Hematopoietic multipotent progenitor cell treated with erythropoietin and hydrocortisone succinate and interleukin-3 and kit ligand, for 15 days (in vitro differentiated cells): ENCODE results near the gene PLA2G6.
A peak's percentile ranks its signal among the peaks of the same experiment; 100 is the strongest.
"Not testable (repeated sequence)": the region's sequence is repeated elsewhere in the genome, so short reads cannot be mapped to it uniquely, and the experiment has no call there.

Experiments
- DNase-seq: peaks from one replicate; pipeline ENCODE4 v3.0.0-alpha.2; 2015; ENCODE audit warnings: low spot score

Gene PLA2G6

DNA sequence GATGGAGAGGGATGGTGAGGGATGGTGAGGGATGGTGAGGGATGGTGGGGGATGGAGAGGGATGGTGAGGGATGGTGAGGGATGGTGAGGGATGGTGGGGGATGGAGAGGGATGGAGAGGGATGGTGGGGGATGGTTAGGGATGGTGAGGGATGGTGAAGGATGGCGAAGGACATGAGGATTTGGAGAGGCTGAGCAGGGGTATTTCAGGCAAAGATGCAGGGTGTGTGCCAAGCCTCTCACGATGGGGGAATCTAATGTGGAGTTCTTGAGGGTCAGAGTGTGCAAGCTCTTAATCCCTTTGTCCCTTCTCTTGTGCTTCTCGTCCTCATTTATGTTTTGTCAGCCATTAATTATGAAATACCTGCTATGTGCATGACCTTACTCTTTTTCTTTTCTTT is 7.5 kb upstream of the PLA2G6 start:
- no peak for DNase-seq

GRCh38 chr22:38187413-38188212 is 6.0 kb upstream of the PLA2G6 start:
- DNase-seq, result no peak

GRCh38 chr22:38186429-38186828 is 4.8 kb upstream of the PLA2G6 start:
- DNase-seq, result no peak

- DNase-seq, result no peak
These were observed 3.2 kb upstream of the PLA2G6 start for GRCh38 chr22:38184788-38185187.

DNA sequence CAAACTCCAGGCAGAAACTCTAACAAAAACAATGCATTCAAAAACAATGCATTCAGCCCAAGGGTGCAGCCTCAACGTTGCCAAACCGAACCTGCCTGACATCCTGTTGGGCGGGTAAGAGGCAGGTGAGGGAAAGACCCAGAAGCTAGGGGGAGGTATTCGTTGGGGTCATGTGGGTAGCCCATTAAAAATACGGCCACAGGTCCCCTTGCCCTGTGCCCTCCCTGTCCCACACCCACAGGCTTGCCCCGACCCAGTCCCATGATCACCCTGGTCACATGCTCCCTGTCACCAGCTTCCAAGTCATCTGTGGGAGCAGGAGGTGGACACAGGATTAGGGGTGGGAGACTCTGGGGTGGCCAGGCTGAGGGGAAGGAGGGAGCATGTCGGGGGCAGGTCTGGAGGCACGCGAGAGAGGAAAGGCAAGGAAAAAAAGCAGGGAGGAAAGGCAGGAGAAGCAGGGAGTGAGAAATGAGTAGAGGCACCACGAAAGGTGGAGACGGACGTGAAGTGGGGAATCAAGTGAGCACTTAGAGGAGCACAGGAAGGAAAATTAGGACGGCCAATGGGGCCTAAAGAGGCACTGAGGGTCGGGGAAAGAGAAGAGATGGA is 683 bp downstream of the PLA2G6 start:
- peak; percentile 52 for DNase-seq

- not testable (repeated sequence) for DNase-seq
These were observed 3.1 kb downstream of the PLA2G6 start for GRCh38 chr22:38178605-38178937.

- no peak for DNase-seq
These were observed 3.6 kb downstream of the PLA2G6 start for GRCh38 chr22:38177926-38178604.

DNA sequence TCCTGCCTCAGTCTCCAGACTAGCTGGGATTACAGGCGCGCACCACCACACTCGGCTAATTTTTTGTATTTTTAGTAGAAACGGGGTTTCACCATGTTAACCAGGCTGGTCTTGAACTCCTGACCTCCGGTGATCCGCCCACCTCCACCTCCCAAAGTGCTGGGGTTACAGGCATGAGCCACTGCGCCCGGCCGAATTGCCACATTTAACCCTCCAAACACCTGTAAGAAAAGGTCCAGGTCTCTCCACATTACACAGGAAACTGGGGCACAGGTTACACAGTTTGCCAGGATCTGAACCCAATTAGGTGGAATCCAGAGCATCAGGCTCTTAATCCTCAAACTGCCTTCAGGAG is 4.1 kb downstream of the PLA2G6 start:
- not testable (repeated sequence) for DNase-seq

- DNase-seq, result no peak
These were observed 4.6 kb downstream of the PLA2G6 start for GRCh38 chr22:38177044-38177443.

DNA sequence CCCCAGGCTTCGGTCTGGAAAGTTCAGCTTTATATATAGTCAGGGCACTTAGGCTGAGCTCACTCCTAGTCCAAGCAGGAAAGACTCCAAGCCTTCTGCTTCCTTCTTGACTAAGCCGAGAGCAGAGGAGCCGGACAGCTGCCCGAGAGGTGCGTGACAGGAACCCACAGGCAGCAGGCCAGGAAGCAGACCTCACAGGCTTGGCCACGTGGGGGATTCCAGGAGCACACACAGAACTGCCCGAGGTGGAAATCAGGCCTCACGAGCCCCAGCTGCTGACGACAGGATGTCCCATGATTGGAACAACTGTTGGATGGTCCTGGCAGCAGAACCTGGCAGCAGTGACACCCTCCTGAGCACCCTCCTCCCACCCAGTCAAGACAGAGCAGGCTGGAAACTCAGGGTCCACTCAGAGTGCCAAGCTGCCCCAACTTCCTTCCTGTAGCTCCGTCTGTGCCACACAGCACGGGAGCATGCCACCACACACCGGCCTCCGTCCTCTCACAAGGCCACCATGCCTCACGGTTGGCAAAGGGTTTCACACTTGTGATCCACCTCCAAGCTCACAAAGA is 5.4 kb downstream of the PLA2G6 start:
- no peak for DNase-seq

- no peak for DNase-seq
These were observed 6.2 kb downstream of the PLA2G6 start for GRCh38 chr22:38175206-38176118.

DNA sequence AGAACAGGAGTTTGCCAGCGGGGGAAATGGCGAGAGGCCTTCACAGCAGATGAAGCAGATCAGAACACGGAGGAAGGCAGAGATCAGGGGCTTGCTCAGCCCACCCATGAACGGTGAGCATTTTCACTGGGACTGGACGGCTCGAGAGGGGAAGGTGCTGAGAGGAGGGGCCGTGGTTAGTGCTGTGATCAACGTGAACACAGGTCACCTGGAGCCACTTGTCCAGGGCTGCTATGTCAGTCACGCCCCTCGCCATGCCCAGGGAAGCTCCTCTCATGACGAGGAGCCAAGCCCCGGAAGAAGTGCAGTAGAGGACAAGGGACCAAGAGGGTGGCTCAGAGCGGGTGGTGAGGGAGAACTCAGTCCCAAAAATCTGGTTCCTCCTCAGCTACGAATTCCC is 7.0 kb downstream of the PLA2G6 start:
- no peak for DNase-seq

DNA sequence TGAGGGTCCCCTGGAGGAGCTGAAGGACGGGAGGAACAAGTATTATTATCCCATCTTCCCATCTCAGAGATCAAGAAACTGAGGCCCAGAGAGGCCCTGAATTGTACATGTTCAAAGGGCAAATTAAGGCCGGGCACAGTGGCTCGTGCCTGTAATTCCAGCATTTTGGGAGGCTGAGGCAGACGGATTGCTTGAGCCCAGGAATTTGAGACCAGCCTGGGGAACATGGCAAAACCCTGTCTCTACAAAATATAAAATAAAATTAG is 8.1 kb downstream of the PLA2G6 start:
- no peak for DNase-seq

DNA sequence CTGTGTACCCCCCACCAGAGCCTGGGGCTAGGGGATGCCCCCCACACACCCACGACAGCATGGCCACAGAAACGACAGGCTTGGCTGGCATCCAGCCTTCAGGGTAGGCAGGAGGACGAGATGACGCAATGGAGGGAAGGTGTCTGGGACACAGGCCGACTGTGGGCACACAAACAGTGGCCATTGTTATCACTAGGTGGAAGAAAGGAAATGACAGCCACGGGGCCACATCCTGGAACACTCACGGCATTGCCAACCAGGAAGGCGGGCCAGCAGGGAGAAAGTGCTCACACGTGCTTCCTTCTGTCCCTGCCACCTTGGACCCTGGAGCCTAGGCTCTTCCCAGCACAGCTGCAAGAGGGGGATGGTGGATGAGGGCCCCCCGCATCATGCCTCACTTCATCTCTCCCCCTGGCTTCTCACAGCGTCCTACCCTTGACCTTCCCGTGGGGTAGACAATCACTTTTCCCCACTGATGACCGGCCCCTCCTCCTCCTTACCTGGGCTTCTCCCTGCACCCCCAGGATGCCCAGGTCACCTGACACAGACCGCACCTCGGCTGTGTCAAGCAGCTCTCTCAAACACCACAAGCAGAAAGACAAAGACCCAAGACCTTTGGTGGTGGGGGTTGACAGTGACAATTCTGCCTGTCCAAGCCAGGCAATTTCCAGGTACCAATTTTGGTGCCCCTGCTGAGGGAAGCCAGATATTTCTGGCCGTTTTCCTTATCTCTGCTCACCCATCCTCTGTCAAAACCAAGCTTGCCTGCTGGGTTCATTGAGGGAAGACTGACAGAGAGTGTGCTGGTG is 8.6 kb downstream of the PLA2G6 start:
- DNase-seq, result peak; percentile 26

DNA sequence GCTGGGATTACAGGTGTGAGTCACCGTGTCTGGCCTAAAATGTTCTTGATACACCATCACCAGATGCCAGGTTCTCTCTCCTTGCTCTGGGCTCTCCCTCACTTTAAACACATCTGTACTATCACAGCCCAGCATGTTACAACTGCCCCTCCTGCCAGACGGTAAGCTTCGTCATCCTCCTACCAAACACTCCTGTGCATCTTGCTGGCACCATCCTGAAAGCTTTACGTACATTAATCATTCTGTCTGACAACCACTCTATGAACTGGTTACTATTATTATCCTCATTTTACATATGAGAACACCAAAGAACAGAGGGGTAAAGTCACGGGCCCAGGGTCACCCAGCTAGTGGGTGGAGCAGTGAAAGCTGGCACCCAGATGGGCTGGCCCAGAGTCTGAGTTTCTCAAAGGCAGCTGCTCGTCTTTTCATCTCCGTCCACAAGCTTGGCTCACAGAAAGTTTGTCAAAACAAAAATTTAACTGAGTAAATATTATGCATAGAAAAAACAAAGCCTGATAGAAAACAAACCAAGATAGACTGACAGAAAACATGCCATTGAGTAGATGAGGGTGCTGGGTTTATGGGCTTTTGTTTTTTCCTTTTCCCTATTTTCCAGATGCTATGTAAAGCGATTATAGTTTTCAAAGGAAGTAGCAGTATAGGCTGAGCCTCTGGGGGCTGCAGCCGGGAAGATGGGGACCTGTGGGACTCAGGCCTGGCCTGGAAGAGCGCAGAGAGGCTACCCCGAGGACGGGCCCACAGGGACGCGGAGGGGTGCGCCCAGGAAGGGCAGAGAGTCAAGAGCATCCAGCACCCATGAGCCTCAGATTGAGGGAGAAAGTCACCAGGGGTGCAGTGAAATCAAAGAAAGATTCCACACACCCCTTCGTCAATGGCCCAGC is 9.5 kb downstream of the PLA2G6 start:
- DNase-seq, result peak; percentile 81

- no peak for DNase-seq
These were observed 11.2 kb downstream of the PLA2G6 start for GRCh38 chr22:38170469-38170868.

GRCh38 chr22:38169116-38169515 is 12.5 kb downstream of the PLA2G6 start:
- no peak for DNase-seq

DNA sequence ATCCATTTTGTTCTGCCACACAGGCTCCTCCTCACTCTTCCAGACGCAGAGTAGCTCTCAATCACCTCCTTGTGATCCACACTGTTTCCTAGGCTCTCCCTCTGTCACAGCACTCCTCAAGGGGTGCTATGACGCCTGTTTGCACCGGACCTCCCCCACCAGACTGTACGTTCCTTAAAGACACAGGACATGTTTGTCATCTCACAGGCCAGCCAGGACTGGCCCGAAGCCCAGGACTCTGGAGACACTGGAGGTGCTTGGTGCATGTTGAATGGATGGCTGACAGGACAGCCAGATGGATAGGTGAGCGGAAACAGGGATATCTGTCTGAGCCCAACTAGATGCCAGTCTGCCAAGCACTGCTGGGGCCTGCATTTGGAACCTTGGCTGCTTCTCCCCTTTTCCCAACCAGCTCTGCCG is 13.6 kb downstream of the PLA2G6 start:
- no peak for DNase-seq

DNA sequence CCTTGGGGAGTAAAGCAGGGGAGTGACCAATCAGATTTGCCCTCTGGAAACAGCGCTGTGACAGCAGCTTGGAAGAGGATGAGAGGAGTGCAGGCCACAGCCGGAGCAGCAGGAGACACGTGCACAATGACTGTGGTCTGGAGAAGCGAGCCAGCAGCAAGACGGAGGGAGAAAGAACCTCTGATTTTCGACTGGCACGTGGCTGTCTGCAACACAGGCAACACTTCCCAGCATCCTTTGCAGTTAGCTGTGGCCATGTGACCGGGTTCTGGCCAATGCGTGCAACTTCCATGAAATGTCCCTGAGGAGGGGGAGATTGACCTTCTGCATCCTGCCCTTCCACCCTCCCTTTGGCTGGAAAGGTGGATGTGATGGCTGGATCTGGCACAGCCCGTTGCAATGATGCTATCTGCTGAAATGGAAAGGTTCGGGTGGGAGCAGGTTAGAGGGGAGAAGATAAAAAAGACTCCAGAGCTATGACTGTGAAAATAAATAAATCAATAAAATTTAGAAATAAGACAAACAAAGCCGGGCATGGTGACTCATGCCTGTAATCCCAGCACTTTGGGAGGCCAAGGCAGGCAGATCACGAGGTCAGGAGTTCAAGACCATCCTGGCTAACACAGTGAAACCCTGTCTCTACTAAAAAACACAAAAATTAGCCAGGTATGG is 15.6 kb downstream of the PLA2G6 start:
- no peak for DNase-seq

DNA sequence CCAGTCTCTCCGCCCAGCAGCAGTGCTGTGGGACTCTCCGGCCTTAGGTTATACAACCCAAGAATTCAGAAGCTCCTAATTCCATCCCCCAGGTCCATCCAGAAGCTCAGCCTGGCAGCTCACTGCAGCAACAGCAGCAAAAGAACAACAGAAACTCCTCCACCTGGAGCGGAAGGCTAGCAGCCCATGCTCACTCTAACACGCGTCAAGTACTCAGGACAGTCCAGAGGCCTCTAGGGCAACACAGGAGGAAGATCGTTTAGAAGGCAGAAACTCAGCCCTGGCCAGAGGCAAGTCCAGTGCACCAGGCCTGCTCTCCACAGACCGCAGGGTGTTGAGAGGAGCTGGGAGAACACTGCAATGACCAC is 17.1 kb downstream of the PLA2G6 start:
- no peak for DNase-seq
